M059J (cell line): ENCODE results near the gene PARD3. TPM values are rescaled to one million over a fixed set of nuclear protein-coding genes. Genes with fewer than 3 reads are reported as not detected.
"Not testable (repeated sequence)": the region's sequence is repeated elsewhere in the genome, so short reads cannot be mapped to it uniquely, and the experiment has no call there.

Experiments
- DNase-seq: peaks from one replicate; pipeline ENCODE4 v3.0.0-alpha.2; 2012; ENCODE audit warnings: low read depth
- total RNA-seq: library from RNA; depleted of rRNA; stranded (reverse); fragments of >200 nt; shearing (Covaris generic); gene quantifications from 2 replicates; pipeline ENCODE4 v1.2.3, GENCODE V29; 2014

The PARD3 gene
- total RNA-seq, 1 experiment from 2014 or later = 17.0 TPM

- DNase-seq = not testable (repeated sequence)
Measured at GRCh38 chr10:34426538-34427157, 388.4 kb downstream of the PARD3 start.

GRCh38 chr10:34426041-34426440 lies 389.1 kb downstream of the PARD3 start:
- DNase-seq = no peak

DNA sequence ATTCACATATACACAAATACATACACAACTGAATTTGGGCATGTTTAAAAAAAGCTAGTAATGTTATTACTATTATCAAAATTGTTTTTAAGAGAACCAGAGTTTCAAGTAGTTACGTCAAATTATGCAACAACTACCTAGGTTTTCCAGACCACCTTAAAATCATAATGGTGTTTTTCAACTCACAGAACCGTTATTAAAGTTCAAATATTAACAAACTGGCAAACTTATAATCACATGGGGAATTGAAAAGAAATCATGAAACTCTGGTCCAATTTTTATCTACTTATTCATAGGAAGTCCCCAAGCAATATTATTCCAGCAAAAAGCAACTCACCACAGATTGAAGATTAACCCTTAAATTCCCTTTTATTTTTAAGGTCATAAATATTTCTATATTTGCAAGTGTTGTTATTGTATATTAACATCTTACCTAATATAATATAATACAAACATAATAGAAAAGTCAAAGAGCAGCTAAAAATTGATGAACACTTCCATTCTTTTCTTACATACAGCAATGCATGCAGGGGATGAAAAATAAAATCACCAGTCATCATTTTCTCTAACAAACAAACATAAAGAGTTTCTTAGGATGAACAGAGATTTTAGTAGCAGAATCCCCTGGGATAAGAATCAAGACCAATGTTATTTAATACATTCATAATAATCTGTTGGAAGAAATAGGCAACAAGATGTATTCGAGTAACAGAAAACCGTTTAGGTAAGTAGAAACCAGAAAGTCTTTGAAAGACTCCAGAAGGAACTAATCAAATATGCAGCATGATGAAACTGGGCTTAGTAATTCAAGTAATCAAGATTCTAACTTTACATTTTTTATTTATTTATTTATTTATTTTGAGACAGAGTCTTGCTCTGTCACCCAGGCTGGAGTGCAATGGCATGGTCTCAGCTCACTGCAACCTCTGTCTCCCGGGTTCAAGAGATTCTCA lies 391.1 kb downstream of the PARD3 start:
- no peak for DNase-seq

- DNase-seq = no peak
Measured at GRCh38 chr10:34420795-34421194, 394.3 kb downstream of the PARD3 start.

DNA sequence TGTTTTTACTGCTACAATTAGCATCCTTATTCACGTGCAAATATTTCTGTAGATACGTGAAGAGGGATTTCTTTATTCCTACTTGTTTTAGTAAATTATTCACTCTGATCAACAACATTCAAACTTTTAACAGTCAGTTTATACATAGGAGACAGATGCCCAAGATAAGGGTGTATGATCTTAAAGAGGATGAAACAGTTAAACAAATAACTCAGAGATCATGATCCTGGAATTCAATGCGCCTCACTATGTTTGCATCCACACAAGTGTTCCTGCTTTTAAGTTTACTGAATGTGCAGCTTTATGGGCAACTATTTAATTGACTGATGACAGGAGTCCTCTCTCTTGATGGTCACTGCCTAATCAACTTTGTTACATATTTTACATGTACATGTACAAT lies 394.8 kb downstream of the PARD3 start:
- no peak for DNase-seq

DNA sequence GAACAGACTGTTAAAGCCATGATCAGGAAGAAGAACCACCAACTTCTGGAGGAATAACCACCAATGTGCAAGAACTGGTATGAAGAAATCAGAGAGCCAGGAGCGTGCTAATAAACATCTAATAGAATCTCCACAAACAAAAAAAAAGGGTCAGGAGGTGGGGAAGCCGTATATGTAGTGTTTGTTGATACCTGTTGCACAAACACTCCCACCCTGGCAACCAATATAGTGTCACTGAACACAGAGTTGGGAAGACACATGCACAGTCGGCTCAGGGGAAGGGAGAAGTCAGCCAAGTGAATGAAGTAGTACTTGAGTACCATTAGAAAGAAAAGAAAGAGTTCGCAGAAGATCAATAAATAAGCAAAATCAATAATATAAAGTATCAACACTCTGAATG lies 400.1 kb downstream of the PARD3 start:
- DNase-seq = no peak

- no peak for DNase-seq
Measured at GRCh38 chr10:34413756-34414587, 401.1 kb downstream of the PARD3 start.

DNA sequence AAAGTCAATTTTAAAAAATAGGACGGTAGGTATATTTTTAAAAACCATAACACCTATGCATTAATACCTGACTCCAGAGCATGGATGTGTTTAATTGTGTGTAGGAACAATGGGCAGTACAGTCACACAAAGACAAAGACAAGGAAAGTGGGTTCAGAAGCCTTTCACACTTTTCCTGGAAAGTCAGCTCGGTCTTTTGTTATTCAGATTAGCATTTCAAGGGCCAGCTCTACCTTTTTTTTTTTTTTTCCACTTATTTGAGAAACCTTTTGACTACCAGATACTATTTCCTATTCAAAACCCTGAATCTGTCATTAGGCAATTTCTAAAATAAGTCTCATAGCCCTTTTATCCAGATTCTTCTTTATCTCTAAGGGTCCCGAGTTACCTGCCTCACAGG lies 401.9 kb downstream of the PARD3 start:
- no peak for DNase-seq

GRCh38 chr10:34408956-34409355 lies 406.1 kb downstream of the PARD3 start:
- no peak for DNase-seq

DNA sequence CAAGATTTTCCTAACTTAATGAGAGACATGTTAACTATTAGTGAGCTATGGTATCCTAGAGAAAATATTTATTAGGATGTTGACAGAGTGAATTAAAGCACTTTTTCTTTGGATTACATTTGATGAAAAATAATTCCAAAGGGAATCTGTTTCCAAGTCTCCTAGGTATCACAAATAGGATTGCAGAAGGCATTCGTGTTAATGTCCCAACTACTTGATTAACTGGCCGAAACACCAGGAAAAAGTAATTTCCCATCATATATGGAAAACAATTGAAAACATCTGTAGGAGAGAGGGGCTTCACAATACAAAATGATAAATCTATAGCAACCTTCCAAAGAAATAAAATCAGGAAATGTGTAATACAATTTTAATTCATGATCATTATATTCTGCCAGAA lies 406.7 kb downstream of the PARD3 start:
- no peak for DNase-seq

GRCh38 chr10:34407324-34407805 lies 407.7 kb downstream of the PARD3 start:
- no peak for DNase-seq

- no peak for DNase-seq
Measured at GRCh38 chr10:34406463-34407323, 408.4 kb downstream of the PARD3 start.

- peak; percentile 32 for DNase-seq
Measured at GRCh38 chr10:34405611-34406462, 409.3 kb downstream of the PARD3 start.

GRCh38 chr10:34403512-34403911 lies 411.6 kb downstream of the PARD3 start:
- no peak for DNase-seq

DNA sequence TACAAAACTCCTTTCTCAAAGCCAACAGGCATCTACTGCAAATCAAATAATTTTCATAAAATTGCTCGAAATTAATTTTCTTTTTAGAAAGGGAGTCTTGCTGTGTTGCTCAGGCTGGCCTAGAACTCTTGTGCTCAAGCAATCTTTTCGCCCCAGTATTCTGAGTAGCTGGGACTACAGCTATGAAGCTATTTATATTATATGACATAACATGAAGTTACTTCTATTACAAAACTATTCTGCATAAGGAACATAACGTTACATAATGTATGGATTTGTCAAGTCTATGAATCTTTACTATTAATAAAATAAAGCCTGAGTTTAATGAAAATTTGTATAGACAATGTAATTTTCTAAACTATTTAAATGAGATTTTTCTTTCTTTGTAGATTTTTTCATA lies 415.0 kb downstream of the PARD3 start:
- no peak for DNase-seq

DNA sequence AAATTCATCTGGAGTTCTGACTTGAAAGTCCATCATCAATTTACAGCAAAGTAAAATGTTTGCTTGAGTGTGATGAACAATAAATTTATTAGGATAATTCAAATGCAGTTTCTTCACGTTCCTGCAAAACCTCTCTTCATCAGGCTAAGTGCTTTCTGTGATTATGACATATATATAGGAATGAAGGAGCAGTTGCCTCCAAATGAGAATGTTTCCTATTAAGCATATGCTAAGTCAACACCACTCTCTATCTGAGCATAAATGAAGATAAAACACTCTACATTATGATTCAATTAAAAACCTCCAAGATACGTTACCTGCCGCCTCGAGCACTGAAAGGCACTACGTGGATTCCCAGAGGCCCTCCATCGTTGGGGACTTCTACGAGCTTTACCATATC lies 416.1 kb downstream of the PARD3 start:
- DNase-seq = no peak

- peak; percentile 53 for DNase-seq
Measured at GRCh38 chr10:34397324-34397723, 417.8 kb downstream of the PARD3 start.

DNA sequence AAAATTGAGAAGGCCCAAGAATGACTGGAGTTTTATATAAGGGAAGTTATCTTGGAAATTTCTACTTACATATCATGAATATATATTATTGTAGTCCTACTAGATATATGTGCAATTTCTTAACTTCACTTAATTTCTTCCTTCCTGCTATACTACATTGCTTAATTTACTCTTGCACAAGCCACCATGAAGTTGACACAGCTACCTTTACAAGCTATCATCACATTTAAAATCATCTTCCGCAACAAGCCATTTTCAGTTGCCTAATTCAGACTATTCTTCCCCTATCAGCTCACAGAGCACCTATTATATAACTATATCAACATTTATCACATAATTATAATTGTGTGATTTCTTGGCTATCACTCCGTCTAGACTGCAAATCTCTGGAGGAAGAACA lies 418.4 kb downstream of the PARD3 start:
- DNase-seq = no peak

DNA sequence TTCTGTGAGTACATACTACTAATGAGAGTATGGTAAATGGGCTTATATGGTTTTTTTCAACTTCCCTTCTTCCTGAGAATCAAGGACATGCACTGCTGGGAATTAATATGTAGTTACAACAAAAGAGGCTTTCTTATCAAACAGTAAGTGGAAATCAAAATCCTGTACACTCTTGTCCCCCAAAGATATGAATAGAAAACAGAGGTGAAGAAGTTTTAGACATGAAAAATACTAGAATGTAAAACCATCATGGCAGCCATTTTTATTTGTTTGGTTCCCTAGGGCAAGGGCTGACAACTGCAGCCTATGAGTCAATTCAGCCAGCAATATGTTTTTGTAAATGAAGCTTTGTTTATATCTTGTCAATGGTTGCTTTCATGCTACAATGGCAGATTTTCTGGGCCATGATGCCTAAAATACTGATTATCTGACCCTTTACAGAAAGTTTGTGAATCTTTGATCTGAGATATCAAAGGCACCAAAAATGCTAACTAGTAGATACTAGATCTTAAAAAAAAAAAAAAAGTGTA lies 422.4 kb downstream of the PARD3 start:
- DNase-seq = peak; percentile 4

DNA sequence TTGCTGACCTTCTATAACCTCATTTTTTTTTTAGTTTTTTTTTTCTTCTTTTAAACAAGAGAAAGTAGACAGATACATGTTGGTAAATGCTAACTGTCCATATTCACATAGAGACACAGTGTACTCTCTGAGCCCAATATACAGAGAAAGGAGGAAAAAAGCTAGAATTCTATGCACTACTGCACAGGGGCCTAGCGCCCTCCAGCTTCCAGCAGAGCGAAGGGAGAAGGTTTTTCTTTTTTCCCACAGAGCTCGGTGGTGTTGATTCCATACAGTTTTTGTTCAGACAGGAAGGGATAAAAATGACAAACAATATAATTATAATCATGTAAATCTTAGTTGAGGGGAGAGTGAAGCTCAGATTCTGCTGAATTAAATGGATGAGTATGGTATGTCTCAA lies 423.9 kb downstream of the PARD3 start:
- DNase-seq = not testable (repeated sequence)
